H1 (cell line): Measurements from ENCODE around the gene RPL12. TPM values are rescaled to one million over a fixed set of nuclear protein-coding genes. Genes with fewer than 3 reads are reported as not detected.

Experiments used
- CTCF ChIA-PET: fragments of 300-600 bp; sonication (Branson Sonifier 250); formaldehyde crosslinking; loops from one replicate; lab custom pipeline; 2021; ENCODE audit not compliant: partially characterized antibody; lab: Charles Lee
- POLR2A ChIA-PET: fragments of 300-600 bp; sonication (Branson Sonifier 250); formaldehyde crosslinking; loops from one replicate; lab custom pipeline; 2021; ENCODE audit warnings: inconsistent platforms; ENCODE audit not compliant: partially characterized antibody; lab: Charles Lee
- DNase-seq, 2 experiments: peaks; one replicate each; pipeline versions ENCODE4 v3.0.0 to v3.0.0-alpha.2; 2010 to 2022; ENCODE audit warnings: low spot score in 2 of 2, low read depth in 1 of 2, mixed read lengths in 1 of 2
- FAIRE-seq: peaks from 2 replicates; lab custom pipeline; 2011; peaks lifted over from hg19 to GRCh38; lab: Jason Lieb, UNC
- H2AFZ ChIP-seq: 2 replicates; pipeline ENCODE4 v1.8.1; 2012; ENCODE audit warnings: low read length, inconsistent platforms
- H2AK5ac ChIP-seq: 2 replicates; pipeline ENCODE4 v1.6.1; 2013; ENCODE audit warnings: low read depth, low read length
- H2BK120ac ChIP-seq: replicated peaks from 2 replicates; pipeline ENCODE3; 2013; ENCODE audit warnings: low read depth, low read length, inconsistent platforms
- H2BK12ac ChIP-seq: 2 replicates; pipeline ENCODE4 v1.6.1; 2013; ENCODE audit warnings: low read depth, low read length
- H2BK15ac ChIP-seq: 2 replicates; pipeline ENCODE4 v1.6.1; 2013; ENCODE audit warnings: low read length
- H2BK20ac ChIP-seq: 2 replicates; pipeline ENCODE4 v1.6.1; 2013; ENCODE audit warnings: low read length
- H2BK5ac ChIP-seq: 2 replicates; pipeline ENCODE4 v1.6.1; 2013; ENCODE audit warnings: low read depth, low read length
- H3K14ac ChIP-seq: 2 replicates; pipeline ENCODE4 v1.6.1; 2013; ENCODE audit warnings: inconsistent platforms; ENCODE audit not compliant: insufficient read length
- H3K18ac ChIP-seq: 2 replicates; pipeline ENCODE4 v1.6.1; 2013; ENCODE audit warnings: low read length; ENCODE audit errors: extremely low read depth
- H3K23ac ChIP-seq: 2 replicates; pipeline ENCODE4 v1.6.1; 2013; ENCODE audit warnings: inconsistent platforms; ENCODE audit not compliant: insufficient read length
- H3K23me2 ChIP-seq: 2 replicates; pipeline ENCODE4 v1.6.1; 2013; ENCODE audit warnings: low read depth, low read length
- H3K27ac ChIP-seq: 2 replicates; pipeline ENCODE4 v1.6.1; 2011; ENCODE audit warnings: low read depth, low read length, inconsistent platforms
- H3K27me3 ChIP-seq, 4 experiments: replicated peaks in 1 of 4; 1 replicate in 1 of 4; 2 replicates in 3 of 4; pipeline versions ENCODE4 v1.6.1 to v1.8.1; 2011 to 2013; ENCODE audit warnings: low read length in 3 of 4, mild to moderate bottlenecking in 3 of 4, inconsistent platforms in 2 of 4, mixed read lengths in 2 of 4, moderate library complexity in 1 of 4; ENCODE audit not compliant: control insufficient read depth in 3 of 4, insufficient read depth in 3 of 4; ENCODE audit errors: extremely low read depth in 1 of 4
- H3K36me3 ChIP-seq, 4 experiments: 2 replicates each; pipeline versions ENCODE4 v1.6.1 to v1.8.1; 2011 to 2013; ENCODE audit warnings: mild to moderate bottlenecking in 4 of 4, low read length in 3 of 4, moderate library complexity in 2 of 4, control low read depth in 1 of 4, inconsistent platforms in 1 of 4; ENCODE audit not compliant: insufficient read depth in 4 of 4, control insufficient read depth in 2 of 4
- H3K4ac ChIP-seq: replicated peaks from 2 replicates; pipeline ENCODE3; 2013; ENCODE audit warnings: low read length, low read depth, mixed read lengths, inconsistent platforms; ENCODE audit not compliant: insufficient read length
- H3K4me1 ChIP-seq, 4 experiments: replicated peaks in 1 of 4; 1 replicate in 1 of 4; 2 replicates in 3 of 4; pipeline versions ENCODE4 v1.6.1 to v1.8.1; 2011 to 2013; ENCODE audit warnings: low read length in 3 of 4, inconsistent platforms in 2 of 4, mixed read lengths in 1 of 4; ENCODE audit not compliant: insufficient read depth in 4 of 4, control insufficient read depth in 3 of 4
- H3K4me2 ChIP-seq, 2 experiments: 2 replicates each; pipeline versions ENCODE4 v1.6.1 to v1.8.1; 2011 to 2013; ENCODE audit warnings: low read depth in 2 of 2, low read length in 2 of 2, control low read depth in 1 of 2, inconsistent platforms in 1 of 2, mild to moderate bottlenecking in 1 of 2; ENCODE audit not compliant: insufficient read depth in 1 of 2
- H3K4me3 ChIP-seq, 4 experiments: fragments of 200-600, 300-600 bp in 1 of 4; sonication (generic), shearing (Covaris generic), sonication (Bioruptor Twin) in 1 of 4; 2 replicates each; pipeline versions ENCODE4 v1.5.1 to v1.8.1; 2011 to 2016; ENCODE audit warnings: low read length in 4 of 4, low read depth in 3 of 4, control low read depth in 2 of 4, inconsistent platforms in 2 of 4, mild to moderate bottlenecking in 2 of 4, mixed read lengths in 1 of 4, moderate library complexity in 1 of 4; ENCODE audit not compliant: insufficient read depth in 2 of 4; ENCODE audit errors: extremely low read depth in 1 of 4
- H3K56ac ChIP-seq: replicated peaks from 2 replicates; pipeline ENCODE3; 2013; ENCODE audit warnings: low read depth, mild to moderate bottlenecking, mixed read lengths, low read length, inconsistent platforms; ENCODE audit not compliant: insufficient read length
- H3K79me1 ChIP-seq: 2 replicates; pipeline ENCODE4 v1.6.1; 2013; ENCODE audit warnings: low read depth, low read length, control low read depth
- H3K79me2 ChIP-seq, 2 experiments: 2 replicates each; pipeline versions ENCODE4 v1.6.1 to v1.8.1; 2012 to 2013; ENCODE audit warnings: low read length in 2 of 2, mild to moderate bottlenecking in 2 of 2, inconsistent platforms in 1 of 2; ENCODE audit not compliant: insufficient read depth in 2 of 2, control insufficient read depth in 1 of 2
- H3K9ac ChIP-seq, 4 experiments: replicated peaks in 1 of 4; 1 replicate in 1 of 4; 2 replicates in 3 of 4; pipeline versions ENCODE4 v1.6.1 to v1.8.1; 2011 to 2013; ENCODE audit warnings: low read depth in 3 of 4, low read length in 3 of 4, control low read depth in 2 of 4, mild to moderate bottlenecking in 2 of 4, moderate library complexity in 2 of 4, inconsistent platforms in 1 of 4; ENCODE audit errors: extremely low read depth in 1 of 4
- H3K9me3 ChIP-seq, 2 experiments: 2 replicates each; pipeline versions ENCODE4 v1.6.1 to v1.8.1; 2012 to 2013; ENCODE audit warnings: mild to moderate bottlenecking in 2 of 2, moderate library complexity in 2 of 2, control low read depth in 1 of 2, inconsistent platforms in 1 of 2, low read depth in 1 of 2, low read length in 1 of 2, mixed read lengths in 1 of 2; ENCODE audit not compliant: insufficient read depth in 2 of 2
- H4K20me1 ChIP-seq, 2 experiments: replicated peaks in 1 of 2; 2 replicates each; pipeline versions ENCODE3 to v1.8.1; 2011 to 2013; ENCODE audit warnings: inconsistent platforms in 2 of 2, low read length in 2 of 2, mild to moderate bottlenecking in 1 of 2; ENCODE audit not compliant: insufficient read depth in 2 of 2, control insufficient read depth in 1 of 2
- H4K5ac ChIP-seq: 2 replicates; pipeline ENCODE4 v1.6.1; 2013; ENCODE audit warnings: low read length, low read depth, mixed read lengths, inconsistent platforms; ENCODE audit not compliant: insufficient read length
- H4K8ac ChIP-seq: 2 replicates; pipeline ENCODE4 v1.8.0; 2013; ENCODE audit warnings: mild to moderate bottlenecking, moderate library complexity, low read length, inconsistent platforms; ENCODE audit not compliant: insufficient read depth; ENCODE audit errors: extremely low read depth
- H4K91ac ChIP-seq: replicated peaks from 2 replicates; pipeline ENCODE3; 2013; ENCODE audit warnings: low read length, mixed read lengths, inconsistent platforms; ENCODE audit not compliant: insufficient read length
- CBX8 ChIP-seq: fragments of 300-800, 300-1000 bp; sonication (generic); IDR thresholded peaks from 2 replicates; pipeline ENCODE4 v1.7.1; 2016; ENCODE audit warnings: low read depth, low read length, borderline replicate concordance
- CHD1 ChIP-seq: IDR thresholded peaks from 2 replicates; pipeline ENCODE4 v1.6.1; 2012; ENCODE audit warnings: low read depth, low read length, improper control_type of control experiment
- GABPA ChIP-seq: IDR thresholded peaks from 2 replicates; pipeline ENCODE4 v1.6.1; 2011; ENCODE audit warnings: mild to moderate bottlenecking, low read length, moderate library complexity, borderline replicate concordance; ENCODE audit not compliant: insufficient read depth
- HDAC2 ChIP-seq, 2 experiments: fragments of 300-600 bp in 1 of 2; sonication (generic) in 1 of 2; IDR thresholded peaks; 2 replicates each; pipeline ENCODE4 v1.6.1; 2011 to 2012; ENCODE audit warnings: low read depth in 2 of 2, low read length in 2 of 2, mild to moderate bottlenecking in 2 of 2, moderate library complexity in 2 of 2, borderline replicate concordance in 1 of 2, inconsistent platforms in 1 of 2
- JUN ChIP-seq: IDR thresholded peaks from 2 replicates; pipeline ENCODE4 v1.6.1; 2011; ENCODE audit warnings: low read depth, mild to moderate bottlenecking, improper control_type of control experiment, low read length
- JUND ChIP-seq: IDR thresholded peaks from 2 replicates; pipeline ENCODE4 v1.6.1; 2011; ENCODE audit warnings: mild to moderate bottlenecking, improper control_type of control experiment, low read length
- KDM1A ChIP-seq: fragments of 200-600, 300-600 bp; sonication (generic); IDR thresholded peaks from 2 replicates; pipeline ENCODE4 v1.7.1; 2016; ENCODE audit warnings: mild to moderate bottlenecking, low read length, borderline replicate concordance
- POLR2A ChIP-seq, 2 experiments: IDR thresholded peaks; 1 replicate in 1 of 2; 2 replicates in 1 of 2; pipeline ENCODE4 v1.6.1; 2011; ENCODE audit warnings: low read depth in 2 of 2, low read length in 2 of 2, mild to moderate bottlenecking in 2 of 2; ENCODE audit errors: control extremely low read depth in 1 of 2
- RXRA ChIP-seq: IDR thresholded peaks from 2 replicates; pipeline ENCODE4 v1.6.1; 2011; ENCODE audit warnings: low read depth, mild to moderate bottlenecking, low read length, moderate library complexity; ENCODE audit not compliant: insufficient read depth
- SUZ12 ChIP-seq: fragments of 200-600 bp; sonication (generic); IDR thresholded peaks from 2 replicates; pipeline ENCODE4 v1.6.1; 2012; ENCODE audit warnings: mild to moderate bottlenecking, inconsistent platforms, low read length, moderate library complexity, mixed read lengths
- ZNF274 ChIP-seq: IDR thresholded peaks from 2 replicates; pipeline ENCODE4 v1.7.0; 2012; ENCODE audit warnings: low read length, borderline replicate concordance; ENCODE audit errors: extremely low read depth
- WGBS, 2 experiments: shearing (Covaris generic) in 1 of 2; methylation state at CpG; one replicate each; pipeline versions ENCODE4 v1.1.6 to v1.1.7; 2013 to 2015; ENCODE audit warnings: low lambda C conversion rate in 2 of 2, mixed read lengths in 2 of 2, inconsistent platforms in 1 of 2, low coverage in 1 of 2, missing lambda C conversion rate in 1 of 2; ENCODE audit not compliant: insufficient replicate concordance in 2 of 2, insufficient coverage in 1 of 2, insufficient read length in 1 of 2; ENCODE audit errors: extremely low coverage in 1 of 2, missing lambda C conversion rate in 1 of 2; 5-methylcytosine and 5-hydroxymethylcytosine counted together
- polyA plus RNA-seq, 7 experiments: library from polyadenylated mRNA; depleted of rRNA in 3 of 7; stranded (reverse) in 5 of 7; unstranded in 2 of 7; fragments of >200 nt in 5 of 7; fragments of 200-250 nt in 2 of 7; gene quantifications; 1 replicate in 5 of 7; 2 replicates in 1 of 7; 4 replicates in 1 of 7; pipeline versions ENCODE4 v1.2.1 to v1.2.3, GENCODE V29; 2011 to 2013; ENCODE audit warnings: missing spikeins in 2 of 7, mixed read lengths in 2 of 7
- total RNA-seq: library from RNA; stranded (reverse); fragmentation: NEBNext Ultra II Directional; extraction: Animal tissue kit (Norgen Biotek cat#: 25700); gene quantifications from 2 replicates; pipeline ENCODE4 v1.2.1, GENCODE V29; 2021

Gene RPL12
- total and polyA plus RNA-seq, 2 of the 8 experiments (the other 6 are each of a cell fraction or from before 2014, with no cell fraction given): 1,993 to 4,892 TPM

DNA sequence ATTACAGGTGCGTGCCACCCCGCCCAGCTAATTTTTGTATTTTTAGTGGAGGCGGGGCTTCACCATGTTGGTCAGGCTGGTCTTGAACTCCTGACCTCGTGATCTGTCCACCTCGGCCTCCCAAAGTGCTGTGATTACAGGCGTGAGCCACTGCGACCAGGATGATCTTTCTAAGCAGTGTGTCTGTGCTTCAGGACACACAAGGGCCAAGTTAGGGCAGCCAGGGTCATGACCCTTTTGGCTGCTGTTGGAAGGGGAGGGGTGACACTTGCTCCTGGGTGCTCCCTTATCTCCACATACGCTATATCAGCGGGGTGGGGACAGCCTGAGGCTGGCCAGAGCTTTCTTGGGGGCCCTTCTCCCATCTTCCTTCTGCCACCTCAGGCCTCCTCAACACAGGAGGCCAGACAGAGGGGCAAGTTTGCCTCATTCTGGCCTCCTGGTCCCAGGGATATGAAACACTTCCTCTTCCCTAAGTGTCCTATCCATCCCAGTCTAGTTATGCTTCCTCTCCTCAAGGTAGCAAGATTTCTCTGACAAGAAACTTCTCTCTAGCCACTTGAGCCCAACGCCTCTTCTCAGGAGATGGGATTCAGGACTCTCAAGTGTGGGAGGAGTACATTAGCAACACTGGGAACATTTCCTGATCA lies 28.9 kb downstream of the RPL12 start:
- H3K4me2 ChIP-seq: peak overlapping the region; percentile 58 to 74; a peak in 1 of 4 replicates
- H3K4me1 ChIP-seq: peaks cover 0 to 12% (median 7%) of the 10 kb centered on the region in 4 experiments; a peak in 6 of 7 replicates
- H3K23ac ChIP-seq: no peak overlapping the region
- H2AFZ ChIP-seq: no peak overlapping the region
- H3K4me3 ChIP-seq: peak overlapping the region in 3 of 4 experiments; percentile 11 to 96 (median 94); a peak in 2 of 8 replicates
- H4K5ac ChIP-seq: no peak overlapping the region
- H3K9ac ChIP-seq: peak overlapping the region in 1 of 4 experiments; percentile 13; a peak in 2 of 7 replicates
- H2AK5ac ChIP-seq: no peak overlapping the region
- peaks cover 2 to 6% of the 10 kb centered on the region in 2 experiments for H4K20me1 ChIP-seq
- CTCF ChIA-PET: interaction anchor here (0.9 to 1.9 kb wide), 3 partner anchors 24 to 145 kb away, joined by 3 to 7 read pairs (median 4); partner anchors contain the start of gene SLC2A8
- H3K79me2 ChIP-seq: peaks cover 7 to 34% of the 10 kb centered on the region in 2 experiments
- H3K27ac ChIP-seq: no peak overlapping the region
- no peak overlapping the region for H3K56ac ChIP-seq
- no peaks in the 10 kb centered on the region for H3K27me3 ChIP-seq
- no peak overlapping the region for H3K18ac ChIP-seq
- H2BK20ac ChIP-seq: no peak overlapping the region
- no peaks in the 10 kb centered on the region for H3K36me3 ChIP-seq
- H2BK12ac ChIP-seq: no peak overlapping the region
- H2BK15ac ChIP-seq: no peak overlapping the region
- peak overlapping the region; percentile 8; the same call in 1 of the 2 replicates for H4K8ac ChIP-seq
- H3K23me2 ChIP-seq: peaks cover 13% of the 10 kb centered on the region
- H3K79me1 ChIP-seq: peaks cover 4% of the 10 kb centered on the region
- no peak overlapping the region for H4K91ac ChIP-seq
- no peaks in the 10 kb centered on the region for H3K9me3 ChIP-seq
- H3K4ac ChIP-seq: no peak overlapping the region
- H2BK120ac ChIP-seq: no peak overlapping the region
- DNase-seq (no peak), FAIRE-seq (no peak)
- 92% methylated on average over 10 of the region's 10 CpGs; no CpG with 5 or more reads in 1 of the 2 experiments for WGBS, 2 experiments
- POLR2A ChIA-PET: interaction anchor here (1.5 to 6.3 kb wide), 4 partner anchors 13 to 29 kb away, joined by 3 to 59 read pairs (median 28); partner anchors contain the start of genes LRSAM1, RPL12 and SLC2A8
- TF ChIP-seq KDM1A (no peak), CHD1 (no peak), RXRA (no peak), ZNF274 (no peak), JUN (no peak), HDAC2 (IDR thresholded peaks at IDR 0.05; ENCODE audit: borderline replicate concordance in 1 of 2, low read depth in 2 of 2, low read length in 2 of 2) (no peak), SUZ12 (no peak), JUND (no peak), CBX8 (no peak), GABPA (no peak), POLR2A (IDR thresholded peaks at IDR 0.05; ENCODE audit: control extremely low read depth in 1 of 2, low read depth in 2 of 2, low read length in 2 of 2) (no peak)
- TF ChIP-seq, all 59 proteins: peak for 0
- Histone ChIP-seq H3K14ac (no peak overlapping the region), H2BK5ac (no peak overlapping the region)
